Esophagus muscularis mucosa (tissue), 3 donors: ENCODE results near the gene ZDHHC8.

Experiments used
- POLR2A ChIP-seq: fragments of 450-650 bp; IDR thresholded peaks from one replicate; pipeline ENCODE4 v1.6.1; 2017; ENCODE audit warnings: antibody characterized with exemption, moderate library complexity, mild to moderate bottlenecking, low read depth
- TF ChIP-seq, protein P1 (sequence below), 3 experiments: fragments of 200-600 bp in 2 of 3; fragments of 450-650 bp in 1 of 3; sonication (generic) in 2 of 3; IDR thresholded peaks; one replicate each; pipeline ENCODE4 v1.5.1; 2017 to 2019; ENCODE audit warnings: antibody characterized with exemption in 3 of 3, mild to moderate bottlenecking in 2 of 3, moderate library complexity in 1 of 3

DNA sequence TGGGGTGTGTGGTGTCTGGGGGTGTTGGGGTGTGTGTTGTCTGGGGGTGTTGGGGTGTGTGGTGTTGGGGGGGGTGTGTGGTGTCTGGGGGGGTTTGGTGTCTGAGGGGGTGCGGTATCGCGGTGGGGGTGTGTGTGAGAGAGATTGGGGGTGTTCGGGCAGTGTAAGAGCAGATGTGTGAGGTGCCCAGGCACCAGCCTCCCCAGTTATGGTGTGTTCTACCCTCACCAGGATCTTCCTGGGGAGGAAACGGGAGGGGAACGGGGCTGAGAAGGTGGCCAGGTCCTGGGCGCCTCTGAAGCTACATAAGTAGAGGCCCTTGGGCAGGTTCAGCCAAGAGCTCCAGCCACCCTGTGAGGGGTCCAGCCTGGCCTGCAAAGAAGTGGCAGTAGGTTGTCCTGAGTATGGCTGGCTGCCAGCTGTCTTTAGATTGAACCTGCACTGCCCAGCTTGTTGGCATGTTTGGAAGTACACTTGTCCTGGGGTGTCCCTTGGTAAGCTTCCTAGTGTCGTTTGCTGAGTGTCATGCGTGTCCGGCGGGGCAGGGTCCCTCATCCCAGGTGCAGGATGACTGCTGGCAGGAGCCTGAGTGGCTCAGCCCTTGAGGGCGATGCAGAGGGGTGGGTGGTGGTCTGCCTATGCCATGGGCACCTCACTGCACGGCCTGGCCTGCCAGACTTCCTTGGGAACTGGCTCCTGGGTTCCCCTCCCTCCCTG is 8.1 kb upstream of the ZDHHC8 start:
- no peak for TF ChIP-seq POLR2A
- TF ChIP-seq, protein P1, sequence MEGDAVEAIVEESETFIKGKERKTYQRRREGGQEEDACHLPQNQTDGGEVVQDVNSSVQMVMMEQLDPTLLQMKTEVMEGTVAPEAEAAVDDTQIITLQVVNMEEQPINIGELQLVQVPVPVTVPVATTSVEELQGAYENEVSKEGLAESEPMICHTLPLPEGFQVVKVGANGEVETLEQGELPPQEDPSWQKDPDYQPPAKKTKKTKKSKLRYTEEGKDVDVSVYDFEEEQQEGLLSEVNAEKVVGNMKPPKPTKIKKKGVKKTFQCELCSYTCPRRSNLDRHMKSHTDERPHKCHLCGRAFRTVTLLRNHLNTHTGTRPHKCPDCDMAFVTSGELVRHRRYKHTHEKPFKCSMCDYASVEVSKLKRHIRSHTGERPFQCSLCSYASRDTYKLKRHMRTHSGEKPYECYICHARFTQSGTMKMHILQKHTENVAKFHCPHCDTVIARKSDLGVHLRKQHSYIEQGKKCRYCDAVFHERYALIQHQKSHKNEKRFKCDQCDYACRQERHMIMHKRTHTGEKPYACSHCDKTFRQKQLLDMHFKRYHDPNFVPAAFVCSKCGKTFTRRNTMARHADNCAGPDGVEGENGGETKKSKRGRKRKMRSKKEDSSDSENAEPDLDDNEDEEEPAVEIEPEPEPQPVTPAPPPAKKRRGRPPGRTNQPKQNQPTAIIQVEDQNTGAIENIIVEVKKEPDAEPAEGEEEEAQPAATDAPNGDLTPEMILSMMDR (IDR thresholded peaks at IDR 0.05) = no peak
